HG02623 (cell line): ENCODE results near the gene ABCB6.

Experiments
- ATAC-seq: cut with Tn5 transposase; IDR thresholded peaks from one replicate; pipeline ENCODE4 v1.9.1; 2021; ENCODE audit warnings: moderate library complexity; ENCODE audit not compliant: unreplicated experiment

The ABCB6 gene

GRCh38 chr2:219186754-219187456, 31.9 kb downstream of the ABCB6 start:
- no peak for ATAC-seq

GRCh38 chr2:219184121-219184520, 34.6 kb downstream of the ABCB6 start:
- ATAC-seq = no peak

GRCh38 chr2:219183151-219183772, 35.5 kb downstream of the ABCB6 start:
- ATAC-seq = no peak

GRCh38 chr2:219182331-219183150, 36.2 kb downstream of the ABCB6 start:
- no peak for ATAC-seq

GRCh38 chr2:219181531-219181930, 37.2 kb downstream of the ABCB6 start:
- ATAC-seq = no peak

GRCh38 chr2:219180961-219181360, 37.8 kb downstream of the ABCB6 start:
- no peak for ATAC-seq

GRCh38 chr2:219179601-219180465, 38.9 kb downstream of the ABCB6 start:
- ATAC-seq = no peak

GRCh38 chr2:219178377-219179175, 40.2 kb downstream of the ABCB6 start:
- peak; percentile 9 for ATAC-seq

- peak; percentile 36 for ATAC-seq
These were observed 41.0 kb downstream of the ABCB6 start, which contains the start of gene RETREG2 for GRCh38 chr2:219177552-219178376. RETREG2 (plus strand) TSS chr2:219178275; CDS start chr2:219178353, 78 bp downstream.

GRCh38 chr2:219176818-219177551, 41.8 kb downstream of the ABCB6 start, which contains the start of gene CNPPD1:
CNPPD1 (minus strand) TSS chr2:219176925; CDS start chr2:219176828, 97 bp downstream.
- peak; percentile 63 for ATAC-seq

- ATAC-seq = peak; percentile 18
These were observed 42.6 kb downstream of the ABCB6 start for GRCh38 chr2:219175928-219176817.

- ATAC-seq = no peak
These were observed 43.3 kb downstream of the ABCB6 start for GRCh38 chr2:219175486-219175885.

- ATAC-seq = no peak
These were observed 44.0 kb downstream of the ABCB6 start for GRCh38 chr2:219174801-219175200.

- no peak for ATAC-seq
These were observed 44.6 kb downstream of the ABCB6 start for GRCh38 chr2:219174146-219174545.

GRCh38 chr2:219173176-219173575, 45.6 kb downstream of the ABCB6 start:
- no peak for ATAC-seq

- ATAC-seq = no peak
These were observed 46.3 kb downstream of the ABCB6 start for GRCh38 chr2:219172231-219173154.
